GM21529 (cell line): Measurements from ENCODE around the gene KCNQ1.

ENCODE experiments used
- ATAC-seq: cut with Tn5 transposase; IDR thresholded peaks from one replicate; pipeline ENCODE4 v1.9.1; 2021; ENCODE audit not compliant: unreplicated experiment

KCNQ1 gene

GRCh38 chr11:2869134-2869526 is 424.3 kb downstream of the KCNQ1 start:
- no peak for ATAC-seq

GRCh38 chr11:2869561-2870427 is 425.0 kb downstream of the KCNQ1 start:
- no peak for ATAC-seq

DNA sequence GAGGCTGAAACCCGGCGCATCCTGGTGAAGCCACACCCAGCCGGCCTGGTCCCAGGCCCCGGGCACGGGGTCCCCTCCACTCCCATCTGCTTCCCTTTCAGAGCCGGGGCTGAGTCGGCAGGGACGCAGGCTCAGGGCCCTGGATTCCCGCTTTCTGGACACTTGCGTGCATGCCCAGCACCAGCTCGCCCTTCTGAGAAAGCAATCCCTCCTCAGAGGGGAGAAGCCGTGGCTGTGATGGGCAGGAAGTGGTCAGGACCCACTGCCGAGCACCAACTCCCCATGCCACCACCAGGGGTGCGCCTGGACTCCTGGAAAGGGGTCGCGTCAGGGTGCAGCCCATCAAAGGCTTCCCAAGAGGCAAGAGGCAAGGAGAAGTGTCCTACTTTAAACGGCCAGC is 425.7 kb downstream of the KCNQ1 start:
- no peak for ATAC-seq

GRCh38 chr11:2870969-2871680 is 426.3 kb downstream of the KCNQ1 start:
- no peak for ATAC-seq

- ATAC-seq: no peak
These were observed 430.2 kb downstream of the KCNQ1 start for GRCh38 chr11:2874963-2875362.

GRCh38 chr11:2877474-2877873 is 432.7 kb downstream of the KCNQ1 start:
- no peak for ATAC-seq

DNA sequence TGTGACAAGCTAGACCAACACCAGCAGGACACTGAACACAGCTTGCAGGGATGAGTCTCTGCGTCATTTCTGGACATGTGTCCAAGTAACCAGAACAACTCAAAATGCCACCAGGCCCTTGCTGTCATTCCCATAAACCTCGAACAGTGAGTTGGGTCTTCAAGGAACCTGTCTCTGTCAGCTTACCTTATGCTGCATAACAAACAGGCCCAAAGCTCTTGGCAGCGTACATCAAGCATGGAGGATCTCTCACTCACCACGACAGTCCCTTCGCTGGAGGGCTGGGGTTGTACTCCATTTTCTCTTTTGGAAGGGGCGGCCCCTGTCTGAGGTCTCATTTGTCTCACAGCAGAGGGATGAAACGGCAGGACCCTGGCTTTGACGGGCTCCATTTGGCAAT is 434.0 kb downstream of the KCNQ1 start:
- no peak for ATAC-seq

- no peak for ATAC-seq
These were observed 435.8 kb downstream of the KCNQ1 start for GRCh38 chr11:2880646-2881045.

GRCh38 chr11:2881076-2881980 is 436.5 kb downstream of the KCNQ1 start:
- no peak for ATAC-seq

DNA sequence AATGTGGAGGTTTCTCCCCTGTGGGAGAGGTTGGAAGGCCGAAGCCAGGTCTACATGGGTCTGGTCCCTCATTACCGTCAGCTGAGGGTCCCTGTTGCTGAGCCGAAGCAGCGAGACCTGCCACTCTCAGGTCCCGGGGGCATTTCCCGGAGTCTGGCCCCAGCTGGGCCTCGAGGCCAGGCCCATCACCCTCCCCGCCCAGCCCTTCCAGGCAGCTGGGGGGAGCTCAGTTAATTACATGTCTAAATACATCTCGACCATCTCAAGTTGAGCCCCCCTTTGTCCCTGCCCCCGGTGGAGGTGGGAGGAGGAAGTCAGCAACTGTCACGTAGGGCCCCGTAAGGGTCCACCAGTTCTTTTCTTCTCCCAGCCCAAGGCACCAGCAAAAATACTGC is 437.2 kb downstream of the KCNQ1 start:
- no peak for ATAC-seq

GRCh38 chr11:2882396-2883110 is 437.7 kb downstream of the KCNQ1 start:
- ATAC-seq: no peak

GRCh38 chr11:2883640-2883978 is 438.8 kb downstream of the KCNQ1 start:
- no peak for ATAC-seq

DNA sequence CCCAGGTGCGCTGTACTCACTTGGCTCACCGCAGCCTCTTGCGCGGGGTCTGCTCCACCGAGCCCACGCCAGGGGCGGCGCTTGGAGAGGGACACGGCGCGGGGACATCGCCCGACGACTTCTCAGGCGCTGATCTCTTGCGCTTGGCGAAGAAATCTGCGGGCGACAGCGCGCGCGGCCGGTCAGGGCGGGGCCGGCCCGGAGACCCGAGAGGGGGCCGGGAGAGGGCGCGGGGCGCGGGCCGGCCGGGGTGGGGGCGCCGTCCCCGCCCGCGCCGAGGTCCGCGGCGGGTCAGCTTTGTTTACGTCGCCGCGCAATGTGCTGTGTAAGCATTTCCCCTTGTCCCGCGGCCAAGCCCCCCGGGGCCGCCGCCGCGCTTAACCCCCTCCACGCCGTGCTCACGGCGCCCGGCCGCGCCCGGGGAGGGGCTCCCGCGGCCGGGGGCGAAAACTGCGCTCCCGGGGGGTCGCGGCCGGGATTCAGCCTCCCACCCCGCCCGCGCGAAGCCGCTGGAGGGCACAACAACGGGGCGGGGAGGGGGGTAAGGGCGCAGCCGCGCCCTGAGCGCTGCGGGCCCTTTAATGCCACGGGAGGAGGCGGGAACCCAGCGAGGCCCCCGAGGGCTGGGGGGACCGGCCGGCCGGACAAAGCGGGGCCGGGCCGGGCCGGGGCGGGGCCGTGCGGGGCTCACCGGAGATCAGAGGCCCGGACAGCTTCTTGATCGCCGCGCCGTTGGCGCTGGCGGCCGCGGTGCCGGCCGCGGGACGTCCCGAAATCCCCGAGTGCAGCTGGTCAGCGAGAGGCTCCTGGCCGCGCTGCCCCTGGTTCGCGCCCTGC is 439.4 kb downstream of the KCNQ1 start:
- no peak for ATAC-seq

GRCh38 chr11:2885017-2885677 is 440.3 kb downstream of the KCNQ1 start:
- no peak for ATAC-seq

DNA sequence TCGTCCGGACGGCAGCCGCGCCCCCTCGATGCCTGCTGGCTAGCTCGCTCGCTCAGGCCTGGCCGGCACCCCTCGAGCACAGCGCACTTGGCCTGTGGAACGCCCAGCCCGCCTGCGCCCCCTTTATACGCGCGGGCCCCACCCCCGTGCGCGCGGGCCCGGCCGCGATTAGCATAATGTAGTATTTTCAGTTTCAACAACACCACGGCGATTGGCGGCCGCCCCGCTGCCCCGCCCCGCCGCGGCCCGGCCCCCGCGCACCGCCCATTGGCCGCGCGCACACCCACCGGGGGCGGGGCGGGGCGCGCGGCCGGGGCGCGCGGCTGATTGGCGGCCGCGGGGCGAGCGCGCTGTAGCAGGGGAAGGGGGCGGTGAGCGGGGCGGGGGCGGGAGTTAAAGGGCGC is 440.9 kb downstream of the KCNQ1 start, which contains the start of gene CDKN1C:
Gene CDKN1C, minus strand, starts transcription at position 98 of the 404 bp plus-strand sequence. CDS start 319 bp downstream, outside the sequence.
- ATAC-seq: peak; percentile 80

DNA sequence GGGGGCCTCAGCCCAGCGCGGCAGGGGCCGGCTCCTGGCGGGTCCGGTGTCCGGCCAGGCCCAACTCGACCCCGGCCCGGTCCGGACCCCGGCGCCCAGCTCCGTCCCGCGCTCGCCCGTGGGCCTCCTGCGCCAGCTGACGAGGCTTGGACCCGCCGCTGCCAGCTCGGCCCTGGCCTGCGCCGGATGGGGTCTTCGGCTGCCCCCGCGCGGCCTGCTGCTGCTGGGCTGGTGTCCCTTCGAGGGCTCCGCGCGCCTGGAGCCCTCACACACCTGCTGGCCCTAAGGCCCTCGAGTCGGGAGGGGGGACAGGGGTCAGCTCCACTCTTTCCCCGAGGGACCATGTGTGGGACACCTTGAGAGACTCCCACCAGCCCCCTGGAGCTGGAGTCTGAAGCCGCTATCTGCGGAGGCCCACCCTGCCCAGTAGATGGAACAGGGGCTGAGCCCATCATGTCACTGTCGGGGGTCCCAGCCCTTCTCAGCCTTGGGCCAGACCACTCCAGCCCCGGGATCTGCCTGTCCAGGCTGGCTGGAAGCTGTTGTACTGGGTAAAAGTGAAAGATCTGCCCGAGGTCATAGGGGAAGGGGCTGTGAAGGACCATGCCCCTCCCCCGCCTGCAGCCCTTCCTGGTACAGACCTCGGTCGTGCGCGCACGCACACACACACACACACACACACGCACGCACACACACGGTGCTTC is 441.5 kb downstream of the KCNQ1 start:
- peak; percentile 5 for ATAC-seq

DNA sequence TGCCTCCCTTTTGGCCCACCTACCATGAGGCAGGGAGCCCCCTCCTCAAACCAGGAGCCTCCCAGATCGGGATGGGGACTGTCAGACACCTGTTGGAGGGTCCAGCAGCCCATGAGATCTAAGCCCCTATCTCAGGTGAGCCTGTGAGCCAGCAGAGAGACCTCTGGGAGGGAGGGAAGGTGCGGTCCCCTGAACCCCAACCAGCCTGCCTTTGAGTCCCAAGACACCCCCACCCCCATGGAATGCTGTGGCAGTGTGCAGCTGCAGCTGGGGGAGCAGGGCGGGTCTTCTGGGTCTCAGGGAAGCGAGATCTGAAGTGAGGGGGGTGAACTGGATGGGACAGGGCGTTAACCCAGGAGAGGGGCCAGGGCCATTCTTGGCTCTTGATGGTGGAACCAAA is 442.1 kb downstream of the KCNQ1 start:
- no peak for ATAC-seq

GRCh38 chr11:2887515-2888195 is 442.8 kb downstream of the KCNQ1 start:
- no peak for ATAC-seq
